MCF 10A (cell line): Measurements from ENCODE around the gene TMEM229B. TPM values are rescaled to one million over a fixed set of nuclear protein-coding genes. Genes with fewer than 3 reads are reported as not detected.

ENCODE experiments used
- BruUV-seq: library from RNA; stranded (reverse); fragments of 400-500 nt; replicated peaks from 2 replicates; lab custom pipeline; 2021; lab: Mats Ljungman, UMichigan
- CTCF ChIA-PET: fragments of 300-600 bp; sonication (Branson Sonifier 250); formaldehyde crosslinking; extraction: SDS; loops from one replicate; lab custom pipeline; 2021; ENCODE audit warnings: antibody characterized with exemption, inconsistent platforms; lab: Yijun Ruan, JAX
- POLR2A ChIA-PET: fragments of 300-600, 350-650 bp; sonication (Branson Sonifier 250); formaldehyde crosslinking; extraction: SDS; loops from one replicate; lab custom pipeline; 2020; ENCODE audit warnings: antibody characterized with exemption, inconsistent platforms; lab: Yijun Ruan, JAX
- DNase-seq: peaks from one replicate; pipeline ENCODE4 v3.0.0-alpha.2; 2018; ENCODE audit not compliant: unreplicated experiment
- H3K27ac Mint-ChIP-seq: one replicate; pipeline ENCODE4 v1.8.0; 2022; ENCODE audit warnings: mild to moderate bottlenecking, low read depth, mixed read lengths; ENCODE audit not compliant: unreplicated experiment
- H3K27me3 Mint-ChIP-seq: one replicate; pipeline ENCODE4 v1.8.0; 2022; ENCODE audit warnings: mixed read lengths; ENCODE audit not compliant: insufficient read depth, unreplicated experiment
- H3K36me3 Mint-ChIP-seq: one replicate; pipeline ENCODE4 v1.8.0; 2022; ENCODE audit warnings: mild to moderate bottlenecking, moderate library complexity, mixed read lengths; ENCODE audit not compliant: insufficient read depth, unreplicated experiment
- H3K4me1 Mint-ChIP-seq: one replicate; pipeline ENCODE4 v1.8.0; 2022; ENCODE audit warnings: mixed read lengths; ENCODE audit not compliant: insufficient read depth, unreplicated experiment
- H3K4me3 Mint-ChIP-seq: one replicate; pipeline ENCODE4 v1.8.0; 2022; ENCODE audit warnings: mild to moderate bottlenecking, moderate library complexity, mixed read lengths; ENCODE audit not compliant: unreplicated experiment
- H3K9me3 Mint-ChIP-seq: one replicate; pipeline ENCODE4 v1.8.0; 2022; ENCODE audit warnings: mixed read lengths; ENCODE audit not compliant: unreplicated experiment
- CTCF ChIP-seq: fragments of 200-600 bp; IDR thresholded peaks from one replicate; pipeline ENCODE4 v1.8.0; 2022; ENCODE audit warnings: antibody characterized with exemption, mild to moderate bottlenecking; ENCODE audit not compliant: unreplicated experiment
- intact Hi-C: fragments of 100-400 bp; cut with micrococcal nuclease; formaldehyde crosslinking; loops from 2 replicates; pipeline ENCODE4 v1.14.1; 2022
- total RNA-seq: library from RNA; stranded (reverse); gene quantifications from 2 replicates; pipeline ENCODE4 v1.2.3, GENCODE V29; 2022

The TMEM229B gene
- total RNA-seq, 1 experiment from 2014 or later, result 0.37 TPM

DNA sequence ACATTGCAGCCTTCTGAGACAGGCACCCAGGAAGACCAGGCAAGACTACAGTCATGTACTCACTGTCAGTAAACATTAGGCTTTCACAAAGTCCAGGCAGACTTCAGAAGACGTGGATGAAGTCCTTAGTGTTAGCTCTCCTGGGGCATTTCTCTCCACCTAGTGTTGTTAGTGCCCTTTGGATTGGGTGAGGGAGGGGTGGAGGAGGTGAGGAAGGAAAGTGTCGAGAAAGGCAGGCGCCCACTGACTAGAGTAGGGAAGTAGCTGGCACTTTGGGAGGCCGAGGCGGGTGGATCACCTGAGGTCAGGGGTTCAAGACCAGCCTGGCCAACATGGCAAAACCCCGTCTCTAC, 20.2 kb downstream of the TMEM229B start:
- POLR2A ChIA-PET, result interaction anchor here (0.6 kb wide), 1 partner anchor 78 kb away, joined by 3 read pairs; no protein-coding TSS in a partner anchor
- TF ChIP-seq CTCF, result no peak
- BruUV-seq, result no TSS peak
- Mint-ChIP-seq H3K4me3 (no peak overlapping the region), H3K9me3 (no peaks in the 10 kb centered on the region), H3K27ac (no peak overlapping the region), H3K4me1 (no peaks in the 10 kb centered on the region), H3K36me3 (no peaks in the 10 kb centered on the region), H3K27me3 (peaks cover 24% of the 10 kb centered on the region)
- no peak for DNase-seq
- CTCF ChIA-PET, result interaction anchor here (1.0 to 1.7 kb wide), 3 partner anchors 10 to 103 kb away, joined by 4 to 6 read pairs (median 4); no protein-coding TSS in a partner anchor
- intact Hi-C loops, result no loop called here

GRCh38 chr14:67467134-67467533, 21.4 kb downstream of the TMEM229B start:
- H3K4me1 Mint-ChIP-seq, result no peaks in the 10 kb centered on the region
- intact Hi-C loops, result no loop called here
- DNase-seq, result no peak
- no peak for TF ChIP-seq CTCF
- POLR2A ChIA-PET, result no interaction called here
- CTCF ChIA-PET, result interaction anchor here (0.6 to 1.7 kb wide), 3 partner anchors 39 to 236 kb away, joined by 3 to 10 read pairs (median 3); no protein-coding TSS in a partner anchor
- no TSS peak for BruUV-seq
- H3K4me3 Mint-ChIP-seq, result no peak overlapping the region
- H3K27me3 Mint-ChIP-seq, result peaks cover 24% of the 10 kb centered on the region
- H3K36me3 Mint-ChIP-seq, result no peaks in the 10 kb centered on the region
- H3K9me3 Mint-ChIP-seq, result no peaks in the 10 kb centered on the region
- no peak overlapping the region for H3K27ac Mint-ChIP-seq

DNA sequence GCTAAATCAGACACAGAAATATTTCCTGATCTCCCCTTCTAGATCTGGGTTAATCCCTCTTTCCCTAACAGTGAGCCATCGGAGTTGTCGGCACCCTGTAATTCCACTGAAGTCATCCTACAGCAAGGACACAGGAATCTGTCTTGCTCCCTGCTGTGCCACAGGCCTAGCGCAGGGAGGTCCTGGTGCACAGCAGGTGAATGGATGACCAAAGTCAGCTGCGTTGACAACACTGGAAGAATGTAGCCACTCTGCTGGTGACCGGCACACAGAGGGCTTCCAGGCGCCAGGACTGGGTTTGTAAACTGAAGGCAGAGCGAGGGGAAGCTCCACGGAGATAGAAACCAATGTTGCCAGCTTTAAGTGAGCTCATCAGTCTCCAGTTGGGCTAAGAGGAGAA, 23.6 kb downstream of the TMEM229B start:
- no TSS peak for BruUV-seq
- no peaks in the 10 kb centered on the region for H3K9me3 Mint-ChIP-seq
- intact Hi-C loops, result no loop called here
- TF ChIP-seq CTCF, result no peak
- H3K27me3 Mint-ChIP-seq, result peaks cover 24% of the 10 kb centered on the region
- no peaks in the 10 kb centered on the region for H3K36me3 Mint-ChIP-seq
- DNase-seq, result no peak
- no peak overlapping the region for H3K4me3 Mint-ChIP-seq
- H3K27ac Mint-ChIP-seq, result no peak overlapping the region
- ChIA-PET CTCF (interaction anchor here (0.6 to 0.8 kb wide), 3 partner anchors 38 to 239 kb away, joined by 3 to 4 read pairs (median 3); no protein-coding TSS in a partner anchor), POLR2A (no interaction called here)
- H3K4me1 Mint-ChIP-seq, result no peaks in the 10 kb centered on the region

- no peak for DNase-seq
- Mint-ChIP-seq H3K36me3 (no peaks in the 10 kb centered on the region), H3K4me1 (no peaks in the 10 kb centered on the region), H3K4me3 (no peak overlapping the region), H3K27ac (no peak overlapping the region), H3K9me3 (no peaks in the 10 kb centered on the region), H3K27me3 (peaks cover 24% of the 10 kb centered on the region)
- no TSS peak for BruUV-seq
- intact Hi-C loops, result no loop called here
- no peak for TF ChIP-seq CTCF
- POLR2A ChIA-PET, result interaction anchor here (0.5 kb wide), 1 partner anchor 21 kb away, joined by 3 read pairs; no protein-coding TSS in a partner anchor
- CTCF ChIA-PET, result no interaction called here
Measured at GRCh38 chr14:67464377-67464776, 24.1 kb downstream of the TMEM229B start.
